Stimulated activated CD8-positive, alpha-beta memory T cell treated with anti-CD3 and anti-CD28 coated beads, Interleukin-7, amount 100 ng/mL, for 24 hours (primary cell): ENCODE measurements around the gene NR2F2.

Source experiments
- DNase-seq: peaks from one replicate; pipeline ENCODE4 v3.0.0-alpha.2; 2020; ENCODE audit warnings: low read depth

NR2F2 gene

DNA sequence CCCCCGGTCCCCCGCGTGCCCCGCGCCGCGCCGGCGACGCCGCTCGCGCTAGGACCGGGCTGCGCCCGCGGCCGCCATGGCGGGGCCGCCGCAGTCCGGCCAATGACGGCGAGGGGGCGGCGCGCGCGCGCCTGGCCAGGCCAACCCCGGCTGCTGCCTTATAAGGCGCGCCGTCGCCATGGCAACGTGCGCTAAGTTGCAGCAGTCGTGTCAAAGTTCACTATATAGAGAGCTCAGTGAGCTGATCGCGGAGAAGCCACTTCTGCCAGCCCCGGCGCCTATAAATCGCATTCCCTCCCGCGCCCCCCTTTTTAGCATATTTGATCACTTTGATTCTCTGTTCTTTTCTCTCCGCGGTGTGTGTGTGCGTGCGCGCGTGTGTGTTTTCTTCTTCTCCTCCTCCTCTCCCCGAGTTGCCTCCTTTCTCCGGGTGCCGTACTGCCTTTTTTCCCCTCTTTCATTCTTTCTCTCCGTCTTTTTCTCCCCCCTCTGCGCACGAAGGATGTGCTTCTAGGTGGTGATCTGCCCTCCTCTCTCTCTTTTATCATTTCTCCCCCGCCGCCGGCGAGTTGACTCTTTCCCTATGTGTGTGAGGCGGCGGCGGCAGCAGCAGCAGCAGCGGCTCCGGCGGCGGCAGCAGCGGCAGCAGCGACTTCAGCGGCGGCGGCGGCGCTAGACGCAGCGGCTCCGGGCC, at the start of gene NR2F2:
Gene NR2F2, plus strand, starts transcription at position 251 of the 694 bp plus-strand sequence. CDS start 1,406 bp downstream, outside the sequence.
- no peak for DNase-seq

DNA sequence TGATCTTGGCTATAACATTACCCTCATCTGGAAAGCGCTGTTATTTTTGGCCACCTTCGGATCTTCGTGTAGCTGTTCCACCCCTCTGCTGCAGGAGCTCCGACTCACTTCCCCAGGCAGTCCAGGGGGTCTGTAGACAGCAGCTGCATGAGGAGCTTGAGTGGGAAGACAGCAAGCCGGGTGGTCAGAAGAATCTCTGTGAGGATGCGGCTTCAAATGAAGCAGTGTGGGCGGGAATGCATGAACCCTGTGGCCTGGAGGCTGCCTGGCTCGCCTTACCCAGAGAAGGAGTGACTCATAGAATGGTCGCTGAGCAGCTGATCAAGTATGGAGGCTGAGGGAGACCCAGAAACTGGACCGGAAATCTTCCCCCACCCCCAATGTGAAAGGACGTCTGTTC, 45.2 kb upstream of the NR2F2 start:
- DNase-seq, result no peak

DNA sequence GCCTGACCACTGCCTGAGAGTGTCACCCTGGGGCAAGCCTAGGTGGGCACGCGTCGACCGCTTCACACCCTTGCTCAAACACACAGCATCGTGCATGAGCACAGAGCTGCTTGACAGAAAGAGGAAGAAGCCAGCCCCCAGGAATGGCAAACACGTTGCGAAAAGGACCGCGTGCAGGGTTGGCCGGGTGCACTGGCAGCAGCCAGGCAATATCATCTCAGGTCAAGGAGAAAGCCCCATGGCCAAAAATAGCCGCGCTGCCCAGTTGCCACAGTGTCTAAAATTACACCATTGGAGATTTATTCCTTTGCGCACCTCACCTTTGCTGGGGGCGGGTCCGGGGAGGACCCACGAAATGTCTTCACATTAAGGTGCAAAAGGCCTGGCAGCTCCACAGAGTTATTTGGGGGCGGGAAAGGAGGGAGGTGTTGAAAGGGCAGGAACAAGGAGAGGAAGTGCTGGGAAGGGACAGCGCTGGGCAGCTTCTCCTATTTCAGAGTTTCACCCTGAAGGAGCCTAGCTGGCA, 44.7 kb upstream of the NR2F2 start:
- no peak for DNase-seq

DNA sequence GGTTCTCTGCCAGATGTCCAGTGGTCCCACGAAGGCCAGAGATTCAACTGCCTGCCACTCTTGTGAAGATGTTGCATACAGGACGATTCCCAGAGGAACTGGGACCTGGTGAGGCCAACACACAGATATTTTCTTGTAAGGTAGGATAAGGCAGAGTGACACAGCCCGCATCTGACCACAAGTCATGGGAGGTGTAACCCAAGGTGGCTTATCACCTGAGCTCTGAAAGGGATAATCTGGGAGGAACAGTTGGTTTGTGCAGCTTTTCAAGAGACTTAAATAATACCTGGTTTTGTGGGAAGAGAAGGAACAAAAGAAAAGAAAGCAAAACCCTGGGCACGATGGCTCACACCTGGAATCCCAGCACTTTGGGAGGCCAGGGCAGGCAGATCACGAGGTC, 39.8 kb upstream of the NR2F2 start:
- no peak for DNase-seq

DNA sequence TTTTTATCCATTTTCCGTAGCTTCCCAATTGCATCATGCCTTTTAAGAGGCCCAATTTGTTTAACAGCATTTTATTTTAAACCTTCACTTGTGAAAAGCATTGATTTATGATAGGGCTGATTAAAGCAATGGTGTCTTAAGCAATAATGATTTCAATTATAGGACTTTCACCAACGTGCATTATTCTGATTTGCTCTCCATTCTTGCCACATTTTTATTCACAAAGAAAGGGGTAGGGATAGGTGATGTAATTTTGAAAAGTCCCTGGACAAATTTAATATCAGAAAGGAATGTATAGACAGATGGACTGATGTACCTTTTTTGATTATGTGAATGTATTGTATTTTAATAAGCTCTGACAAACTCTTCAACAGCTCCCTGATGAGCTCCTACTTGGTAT, 37.9 kb upstream of the NR2F2 start:
- no peak for DNase-seq

DNA sequence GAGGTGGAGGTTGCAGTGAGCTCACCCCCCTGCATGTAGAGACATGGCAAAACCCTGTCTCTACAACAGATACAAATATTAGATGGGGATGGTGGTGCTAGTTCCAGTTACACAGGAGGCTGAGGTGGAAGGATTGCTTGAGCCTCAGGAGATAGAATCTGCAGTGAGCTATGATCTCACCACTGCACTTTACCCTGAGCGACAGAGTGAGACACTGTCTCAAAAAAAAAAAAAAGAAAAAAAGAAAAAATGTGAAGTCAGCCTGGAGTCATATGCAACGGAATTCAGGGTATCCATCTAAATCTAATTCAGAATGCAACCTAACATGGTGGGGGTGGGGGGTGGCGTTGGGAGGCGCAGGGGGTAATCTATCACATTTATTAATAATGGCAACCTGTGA, 37.1 kb upstream of the NR2F2 start:
- DNase-seq, result no peak

DNA sequence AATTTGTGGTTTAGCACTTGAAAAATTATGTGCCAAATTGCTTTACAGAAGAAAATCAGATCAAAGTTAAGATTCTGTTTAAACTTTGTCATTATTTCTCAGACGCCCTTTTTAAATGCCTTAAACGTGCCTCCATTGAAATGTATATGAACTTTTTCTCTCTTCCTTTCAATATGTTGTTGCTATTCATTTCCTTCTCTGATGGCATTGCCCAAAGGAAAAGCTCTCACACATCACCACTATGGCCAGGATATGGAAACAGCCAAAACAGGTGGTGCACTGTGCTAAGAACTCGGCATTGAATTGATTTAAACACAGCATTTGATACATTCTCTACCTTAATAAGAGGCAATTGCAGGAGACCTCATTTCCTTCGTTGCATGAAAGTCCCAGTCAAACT, 35.7 kb upstream of the NR2F2 start:
- no peak for DNase-seq

DNA sequence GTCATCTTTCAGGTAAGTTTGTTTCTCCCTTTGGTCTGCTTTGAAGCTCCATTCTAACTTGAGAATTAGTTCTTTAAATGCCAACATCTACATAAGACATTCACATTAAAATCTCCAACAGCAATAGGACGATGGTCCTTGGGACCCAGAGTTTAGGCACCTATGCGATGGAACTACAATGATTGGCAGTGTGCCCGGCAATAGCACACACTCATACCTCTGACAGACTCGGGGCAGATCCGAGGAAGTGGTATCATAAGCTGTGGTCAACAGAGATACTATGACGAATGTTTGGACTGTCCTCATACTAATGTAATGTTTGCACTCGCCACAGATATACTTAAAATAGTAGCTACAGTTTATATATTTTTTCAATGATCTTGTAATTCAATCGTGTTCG, 34.2 kb upstream of the NR2F2 start:
- DNase-seq, result no peak

DNA sequence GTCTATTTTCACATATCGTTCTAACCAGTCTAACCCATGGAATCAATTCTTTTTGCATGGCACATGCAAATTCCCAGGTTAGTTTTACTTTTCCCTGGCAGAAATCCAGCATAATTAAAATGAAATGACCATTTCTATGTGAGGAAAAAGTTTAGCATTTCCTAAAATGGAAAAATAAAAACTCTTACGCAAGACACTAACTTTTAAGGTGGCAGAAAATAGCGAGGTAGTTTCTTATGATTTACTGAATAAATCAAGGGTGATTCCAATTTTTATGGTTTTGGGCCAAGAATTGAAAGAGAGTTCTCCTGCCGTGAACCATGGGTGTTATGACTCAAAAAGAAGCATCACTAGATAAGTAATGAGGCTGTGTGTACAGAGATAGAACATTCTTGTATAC, 32.7 kb upstream of the NR2F2 start:
- no peak for DNase-seq

DNA sequence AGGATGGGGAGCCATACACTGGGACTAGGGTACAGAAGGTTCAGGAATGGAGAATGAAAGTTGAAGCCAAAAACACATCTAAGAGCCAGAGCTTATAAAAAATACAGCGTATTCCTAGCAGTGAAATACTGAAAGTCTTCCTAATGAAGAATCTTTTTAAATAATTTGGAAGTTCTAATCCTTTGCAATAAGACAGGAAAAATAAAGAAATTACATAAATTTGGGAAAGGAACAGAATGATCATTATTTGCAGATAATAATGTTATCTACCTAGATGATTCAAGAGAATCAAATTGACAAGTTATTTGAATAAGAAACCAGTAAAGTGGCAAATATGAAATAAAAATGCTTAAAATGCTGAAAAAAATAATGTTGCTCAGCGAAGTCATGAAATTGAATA, 32.3 kb upstream of the NR2F2 start:
- no peak for DNase-seq

DNA sequence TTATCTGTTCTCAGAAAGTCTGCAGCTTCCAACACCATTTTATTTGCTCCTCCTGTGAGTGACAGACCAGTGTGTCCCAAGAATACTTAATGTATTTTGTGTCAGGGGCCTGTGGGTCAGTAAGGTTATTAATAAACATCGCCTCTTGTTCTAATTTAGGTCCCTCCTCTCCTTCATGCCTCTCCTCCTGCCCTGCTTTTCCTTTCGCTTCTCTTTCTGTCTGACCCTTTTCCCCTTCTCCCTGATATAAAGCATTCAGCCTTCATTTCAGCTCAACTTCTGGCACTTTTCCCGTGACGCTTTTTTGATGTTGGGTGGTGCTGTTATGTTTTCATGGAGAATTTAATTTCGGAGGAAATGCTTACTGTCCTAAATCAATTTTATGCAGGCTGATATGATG, 29.7 kb upstream of the NR2F2 start:
- DNase-seq, result no peak

DNA sequence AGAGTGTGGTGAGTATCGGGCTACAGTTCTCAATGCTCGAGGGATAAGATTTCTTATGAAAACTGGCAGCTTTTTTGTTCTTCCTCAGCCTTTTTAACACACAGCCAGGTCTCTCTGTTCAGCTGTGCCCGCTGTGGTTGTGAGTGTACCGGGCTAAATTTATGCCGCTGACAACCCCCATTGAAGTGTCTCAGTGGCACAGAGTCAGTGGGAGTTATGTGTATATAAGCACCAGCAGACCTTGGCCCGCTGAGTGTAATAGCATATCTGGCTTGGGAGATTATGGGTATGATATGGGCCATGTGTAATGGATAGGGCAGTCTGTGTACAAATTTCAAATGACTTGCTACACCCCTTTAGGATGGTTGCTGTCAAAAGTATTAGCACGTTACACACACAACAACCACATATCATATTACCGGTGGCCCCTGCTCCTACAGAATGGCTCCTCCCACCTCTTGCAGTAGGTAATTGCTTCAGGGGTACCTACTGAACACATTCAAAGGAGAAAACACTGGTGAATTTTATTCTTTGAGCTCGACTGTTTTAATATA, 26.9 kb upstream of the NR2F2 start:
- DNase-seq, result no peak

DNA sequence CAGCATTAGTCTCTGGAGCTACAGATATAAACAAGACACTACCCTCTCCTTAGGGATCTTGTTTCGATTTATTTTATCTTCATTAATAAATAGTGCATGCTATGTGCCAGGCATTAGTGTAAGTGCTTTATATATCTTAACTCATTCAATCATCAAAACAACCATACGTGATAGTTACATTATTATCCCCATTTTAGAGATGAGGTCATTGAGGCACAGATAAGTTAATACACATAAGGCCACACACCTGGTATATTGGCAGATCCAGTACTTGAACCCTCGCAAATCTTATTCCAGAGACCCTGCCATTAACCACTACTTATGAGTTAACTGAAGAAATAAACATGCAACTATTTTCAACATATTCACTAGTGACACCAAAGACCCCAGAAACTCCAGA, 25.7 kb upstream of the NR2F2 start:
- no peak for DNase-seq

DNA sequence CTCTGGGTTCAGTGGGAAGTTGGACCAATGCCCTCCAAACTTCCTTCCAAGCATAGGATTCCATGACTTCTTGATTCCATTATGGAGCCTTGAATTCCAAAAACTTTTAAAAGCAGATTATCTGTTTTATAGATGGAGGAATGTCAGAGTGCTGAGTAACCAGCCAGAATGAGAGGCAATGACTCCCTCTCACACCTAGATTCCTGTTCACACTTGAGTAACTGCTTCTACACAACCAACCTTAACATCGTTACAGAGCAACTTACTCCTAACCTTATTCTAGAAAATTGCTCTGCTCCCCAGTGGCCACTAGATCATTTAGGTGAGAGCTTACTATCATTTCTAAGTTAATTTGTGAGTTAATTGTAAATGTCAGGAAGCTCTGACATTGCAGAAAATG, 24.2 kb upstream of the NR2F2 start:
- no peak for DNase-seq

DNA sequence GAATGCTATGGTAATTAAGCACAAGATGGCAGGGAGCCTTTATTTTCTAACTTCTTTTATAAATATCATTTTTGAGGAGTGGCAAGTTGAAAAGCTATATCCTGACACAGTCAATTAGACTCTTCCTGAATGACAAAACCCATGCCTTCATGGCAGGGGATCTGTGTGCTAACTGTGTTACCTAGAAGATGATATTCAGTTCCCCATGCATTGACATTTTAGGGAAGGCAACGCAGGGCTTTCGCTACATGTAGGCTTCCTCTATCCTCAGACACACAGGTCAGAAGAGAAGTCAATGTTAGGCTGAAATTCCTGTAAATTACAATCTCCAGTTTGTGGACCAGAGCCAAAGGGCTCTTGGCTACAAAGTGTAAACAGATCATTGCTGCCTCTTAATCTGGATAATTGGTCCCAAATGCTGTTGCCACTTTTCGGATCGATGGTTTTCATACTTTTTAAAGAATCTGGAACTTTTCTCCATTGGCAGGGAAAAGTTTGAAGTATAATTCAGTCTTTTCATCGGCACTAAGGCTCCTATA, 22.6 kb upstream of the NR2F2 start:
- DNase-seq, result no peak

DNA sequence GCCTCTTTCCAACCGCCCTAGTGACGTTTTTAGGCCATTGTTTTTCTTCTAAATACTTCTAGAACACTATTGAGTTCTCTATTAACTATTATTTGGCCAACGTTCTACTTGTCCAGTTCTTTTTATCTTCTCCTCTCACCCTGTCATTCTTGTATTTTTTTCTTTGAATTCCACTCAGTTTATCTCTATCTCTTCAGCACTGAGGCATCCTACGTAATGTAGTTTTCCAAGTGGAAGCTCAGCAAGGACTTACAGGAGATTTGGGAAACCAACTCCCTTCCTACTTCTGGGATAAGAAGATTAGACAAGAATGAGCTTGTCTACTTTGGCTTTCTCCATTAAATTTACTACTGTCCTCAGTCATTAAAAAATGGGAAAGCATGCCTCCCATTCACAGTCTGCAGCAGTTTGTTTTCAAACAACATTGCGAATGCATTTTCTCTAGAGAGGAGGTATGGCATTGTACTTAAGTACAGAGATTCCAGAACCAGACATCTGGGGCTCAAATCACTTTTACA, 21.3 kb upstream of the NR2F2 start:
- no peak for DNase-seq

DNA sequence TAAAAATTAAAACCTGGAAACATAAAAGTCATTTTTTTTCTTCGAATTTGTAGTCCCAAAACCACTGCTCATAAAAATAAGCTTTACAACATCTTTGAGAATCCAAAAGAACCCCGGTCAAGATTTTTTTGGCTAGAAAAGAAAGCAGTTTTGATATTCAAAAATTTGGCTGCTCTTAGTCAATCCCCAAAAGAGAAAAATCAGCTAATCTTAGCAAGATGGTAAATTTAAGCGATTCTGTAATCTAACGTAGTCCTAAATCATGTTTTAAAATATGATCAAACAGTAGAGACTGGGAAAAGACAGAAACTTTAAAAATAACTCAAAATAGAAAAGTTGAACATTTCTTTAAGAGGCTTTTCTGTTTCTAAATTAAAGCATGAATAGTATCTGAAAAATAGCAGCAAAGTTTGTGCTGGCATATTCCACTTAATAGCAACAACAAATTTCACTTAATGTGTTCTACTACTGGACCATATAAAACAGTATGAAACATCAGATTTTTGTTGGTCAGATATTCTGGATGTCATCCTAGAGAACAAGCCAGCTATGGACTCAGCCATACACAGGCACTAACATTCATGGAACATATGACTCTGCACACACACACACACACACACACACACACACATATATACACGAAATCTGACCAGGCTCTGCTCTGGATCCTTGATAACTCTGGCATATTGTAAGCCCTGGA, 19.1 kb upstream of the NR2F2 start:
- DNase-seq, result no peak

DNA sequence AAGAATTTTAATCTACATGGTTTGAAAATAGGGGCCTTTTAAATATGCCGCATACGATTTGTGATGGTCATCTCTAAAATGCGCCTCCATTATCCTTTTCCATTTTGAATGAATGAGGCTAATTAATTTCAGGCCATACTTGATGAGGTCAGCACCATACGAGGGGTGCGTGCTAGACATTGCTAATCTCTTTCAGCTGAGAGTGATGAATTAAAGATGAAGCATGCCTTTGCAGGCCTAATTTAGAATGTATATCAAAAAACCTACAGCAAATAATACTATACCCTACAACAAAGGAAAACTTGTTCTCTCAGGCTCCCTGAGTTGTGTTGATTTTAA, 18.6 kb upstream of the NR2F2 start:
- no peak for DNase-seq

DNA sequence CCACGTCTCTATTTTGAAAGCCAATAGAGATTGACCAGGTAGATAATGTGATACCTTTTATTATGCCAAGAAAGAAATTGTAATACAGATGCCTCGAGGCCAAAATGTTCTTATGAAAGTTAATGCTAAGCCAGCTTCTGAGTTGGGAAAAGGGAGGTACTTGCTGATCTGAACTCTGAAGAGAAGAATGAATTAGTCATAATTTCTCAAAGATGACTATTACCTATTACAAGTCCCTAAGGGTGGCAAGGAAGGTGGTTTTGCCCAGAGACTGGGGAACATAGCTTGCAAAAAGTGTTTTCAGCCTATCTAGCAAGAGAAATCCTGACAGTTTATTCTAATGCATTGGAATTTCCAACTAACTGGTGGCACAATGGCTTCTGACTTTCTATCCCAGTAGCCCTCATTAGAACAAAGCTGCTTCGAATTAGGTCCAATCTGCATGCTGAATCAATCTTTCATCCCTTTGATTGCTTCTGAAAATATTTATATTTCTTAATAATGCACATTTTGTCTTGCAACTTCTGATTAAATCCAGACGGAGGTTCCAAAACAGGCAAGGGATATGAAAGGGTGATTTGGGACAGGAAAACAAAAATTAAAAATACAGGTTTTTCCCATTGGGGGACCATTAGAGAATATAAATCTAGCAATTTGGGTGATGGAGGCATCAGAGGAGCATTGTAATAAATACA, 17.7 kb upstream of the NR2F2 start:
- no peak for DNase-seq

DNA sequence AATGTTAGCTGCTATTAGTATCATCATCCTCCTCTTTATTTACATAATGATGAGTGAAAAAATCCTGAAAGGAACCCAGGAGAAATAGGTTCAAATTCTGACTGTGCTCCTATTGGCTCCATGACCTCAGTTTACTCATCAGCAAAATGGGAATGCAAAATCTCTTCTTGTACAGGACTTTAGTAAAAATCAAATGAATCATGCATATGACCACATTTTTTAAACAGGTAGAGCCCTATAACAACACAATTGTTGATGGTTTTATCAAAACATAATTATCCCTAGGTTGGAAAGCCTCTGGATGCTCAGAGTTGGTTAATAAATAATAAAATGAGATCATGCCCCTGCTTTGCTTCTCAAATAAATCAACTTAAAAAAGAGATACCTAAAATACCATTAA, 16.0 kb upstream of the NR2F2 start:
- DNase-seq, result no peak

DNA sequence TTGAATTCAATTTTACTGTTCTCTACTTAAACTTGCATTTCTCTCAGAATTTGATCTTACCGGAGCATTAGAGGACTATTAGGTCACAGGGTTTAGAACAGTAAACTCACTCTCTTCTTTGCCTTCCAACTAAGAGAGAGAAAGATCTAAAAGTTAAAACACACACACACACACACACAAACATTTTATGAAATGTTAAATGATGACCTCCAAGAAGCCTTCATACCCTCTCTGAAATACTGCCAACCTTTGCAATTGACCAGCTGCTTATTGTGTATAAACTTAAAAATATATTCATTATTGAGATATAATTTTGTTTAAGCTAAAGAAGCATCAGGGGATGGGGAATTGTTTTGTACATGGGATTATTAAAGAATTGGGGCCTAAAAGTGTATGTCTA, 15.5 kb upstream of the NR2F2 start:
- DNase-seq, result no peak

DNA sequence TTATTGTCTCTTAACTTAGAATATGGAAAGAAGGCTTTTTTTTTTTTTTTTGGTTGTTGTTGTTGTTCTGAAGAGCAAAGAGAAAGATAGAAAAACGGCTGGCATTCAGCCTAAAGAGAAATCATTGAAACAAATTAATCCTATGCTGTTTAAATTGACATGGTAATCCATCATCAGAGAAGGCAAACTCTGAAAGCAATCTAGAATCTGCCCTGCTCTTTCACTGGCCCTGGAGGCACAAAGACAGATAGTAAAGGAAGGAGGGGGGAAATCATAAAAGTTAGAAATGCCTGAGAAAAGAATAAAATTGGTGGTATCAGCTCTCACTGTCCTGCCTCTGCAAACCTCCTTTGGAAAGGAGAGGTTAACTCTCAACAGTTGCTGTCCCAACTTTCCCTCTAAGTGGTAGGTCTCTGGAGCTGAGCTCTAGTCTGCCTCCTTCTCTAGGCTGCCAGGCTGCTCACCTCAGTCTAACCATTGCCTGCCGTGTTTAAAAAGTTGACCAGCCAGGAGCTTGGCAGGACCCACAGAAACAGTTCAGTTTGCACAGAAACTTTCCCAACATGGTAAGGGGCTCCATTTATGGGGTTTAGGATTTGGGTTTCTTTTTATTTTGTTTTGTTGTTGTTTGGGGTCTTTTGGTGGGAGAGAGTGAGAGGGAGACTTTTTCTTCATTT, 13.4 kb upstream of the NR2F2 start:
- no peak for DNase-seq
